CD4-positive, alpha-beta T cell (primary cell): ENCODE data around the gene NPRL2. TPM values are rescaled to one million over a fixed set of nuclear protein-coding genes. Genes with fewer than 3 reads are reported as not detected.

Experiments used
- ATAC-seq: fragments of 200-7000 bp; cut with Tn5 transposase; one replicate; pipeline ENCODE4 v1.10.0; 2022; ENCODE audit warnings: mild to moderate bottlenecking; ENCODE audit not compliant: poor library complexity
- CTCF ChIA-PET: fragments of 350-600 bp; sonication (Branson Sonifier 250); formaldehyde crosslinking; loops from one replicate; lab custom pipeline; 2021; ENCODE audit warnings: antibody characterized with exemption, inconsistent platforms; lab: Charles Lee
- POLR2A ChIA-PET: fragments of 350-600 bp; sonication (Branson Sonifier 250); formaldehyde crosslinking; loops from one replicate; lab custom pipeline; 2021; ENCODE audit warnings: antibody characterized with exemption, inconsistent platforms; lab: Charles Lee
- DNase-seq, 14 experiments: peaks; one replicate each; pipeline ENCODE4 v3.0.0-alpha.2; 2013 to 2020; ENCODE audit warnings: mixed read lengths in 2 of 14
- H3K27ac ChIP-seq, 2 donors: one replicate each; pipeline versions ENCODE4 v1.5.1 to v1.7.0; 2013; ENCODE audit warnings: low read length in 2 of 2, low read depth in 1 of 2, mild to moderate bottlenecking in 1 of 2
- H3K27me3 ChIP-seq, 2 experiments: 1 replicate in 1 of 2; 2 replicates in 1 of 2; pipeline versions ENCODE4 v1.6.1 to v1.7.0; 2013; ENCODE audit warnings: low read length in 2 of 2, control low read depth in 1 of 2, mild to moderate bottlenecking in 1 of 2, moderate library complexity in 1 of 2; ENCODE audit not compliant: insufficient read depth in 2 of 2, control insufficient read depth in 1 of 2
- H3K36me3 ChIP-seq: one replicate; pipeline ENCODE4 v1.6.1; 2013; ENCODE audit warnings: low read length, control low read depth; ENCODE audit not compliant: insufficient read depth
- H3K4me1 ChIP-seq: one replicate; pipeline ENCODE4 v1.6.1; 2013; ENCODE audit warnings: low read length, control low read depth; ENCODE audit not compliant: insufficient read depth
- H3K4me3 ChIP-seq: one replicate; pipeline ENCODE4 v1.5.1; 2013; ENCODE audit warnings: mild to moderate bottlenecking, low read length, moderate library complexity
- H3K9me3 ChIP-seq, 2 experiments: 1 replicate in 1 of 2; 2 replicates in 1 of 2; pipeline versions ENCODE4 v1.6.1 to v1.7.0; 2013; ENCODE audit warnings: low read length in 2 of 2, mild to moderate bottlenecking in 2 of 2, control low read depth in 1 of 2, moderate library complexity in 1 of 2; ENCODE audit not compliant: control insufficient read depth in 1 of 2, insufficient read depth in 1 of 2
- H3K27ac Mint-ChIP-seq: one replicate; pipeline ENCODE4 v1.8.0; 2020; ENCODE audit warnings: mixed read lengths
- H3K27me3 Mint-ChIP-seq: one replicate; pipeline ENCODE4 v1.8.0; 2021; ENCODE audit warnings: mixed read lengths
- H3K36me3 Mint-ChIP-seq: one replicate; pipeline ENCODE4 v1.8.0; 2021; ENCODE audit warnings: low read depth, mixed read lengths
- H3K4me1 Mint-ChIP-seq: one replicate; pipeline ENCODE4 v1.8.0; 2021; ENCODE audit warnings: low read depth, mixed read lengths
- H3K4me3 Mint-ChIP-seq: one replicate; pipeline ENCODE4 v1.8.0; 2020; ENCODE audit warnings: mild to moderate bottlenecking, mixed read lengths
- H3K9me3 Mint-ChIP-seq: one replicate; pipeline ENCODE4 v1.8.0; 2020; ENCODE audit warnings: mixed read lengths
- CTCF ChIP-seq: fragments of 200-600 bp; IDR thresholded peaks from one replicate; pipeline ENCODE4 v1.8.0; 2022; ENCODE audit warnings: antibody characterized with exemption, mild to moderate bottlenecking
- intact Hi-C, 2 experiments: fragments of 100-400 bp; cut with DNase I in 1 of 2; cut with micrococcal nuclease in 1 of 2; formaldehyde crosslinking; loops; one replicate each; pipeline versions ENCODE4 v1.15.1 to v1.9.0; 2023 to 2025; cut with DNase I, micrococcal nuclease
- total RNA-seq, 174 experiments: library from RNA in 2 of 174; stranded (reverse) in 2 of 174; gene quantifications; one replicate each; pipeline ENCODE4 v1.2.3 and lab custom pipeline; 2021 to 2026

The NPRL2 gene
- total RNA-seq, 2 experiments from 2014 or later = 29.4 to 33.2 TPM

GRCh38 chr3:50337175-50337861 is 13.3 kb downstream of the NPRL2 start:
- Mint-ChIP-seq H3K4me3 (peak overlapping the region; percentile 96), H3K27ac (peak overlapping the region; percentile 95), H3K36me3 (peaks cover 28% of the 10 kb centered on the region), H3K27me3 (no peaks in the 10 kb centered on the region), H3K4me1 (peaks cover 71% of the 10 kb centered on the region), H3K9me3 (no peaks in the 10 kb centered on the region)
- Histone ChIP-seq H3K4me3 (peak overlapping the region; percentile 93), H3K27ac (peak overlapping the region; percentile 95 to 96), H3K27me3 (no peaks in the 10 kb centered on the region), H3K36me3 (peaks cover 8% of the 10 kb centered on the region), H3K4me1 (peaks cover 85% of the 10 kb centered on the region), H3K9me3 (no peaks in the 10 kb centered on the region)
- TF ChIP-seq CTCF = no peak
- ChIA-PET CTCF (interaction anchor here (1.4 to 4.6 kb wide), 9 partner anchors 8 to 45 kb away, joined by 3 to 19 read pairs (median 5); partner anchors contain the start of genes CYB561D2, HYAL3, IFRD2 and NAA80), POLR2A (interaction anchor here (0.5 to 7.9 kb wide), 31 partner anchors 9 to 1720 kb away, joined by 3 to 214 read pairs (median 6); partner anchors contain the start of genes C3orf18, CACNA2D2, CYB561D2 and DUSP7)
- intact Hi-C loops = loop anchor here (1.0 to 5.0 kb wide), 5 partner anchors 9 to 100 kb away; partner anchors contain the start of genes CYB561D2 (in 1 of the 2), GNAI2 (in 1 of the 2), HYAL3 (in 1 of the 2) and NAA80 (in 1 of the 2)
- peak; percentile 81 to 98 (median 90) for DNase-seq
- peak; percentile 77 for ATAC-seq

- ChIA-PET POLR2A (interaction anchor here (0.5 to 7.9 kb wide), 29 partner anchors 9 to 1316 kb away, joined by 3 to 214 read pairs (median 7); partner anchors contain the start of genes C3orf18, CACNA2D2, CYB561D2 and GNAI2), CTCF (interaction anchor here (1.4 to 4.6 kb wide), 8 partner anchors 8 to 44 kb away, joined by 3 to 19 read pairs (median 6); partner anchors contain the start of genes HYAL3, IFRD2, NAA80 and TUSC2)
- Mint-ChIP-seq H3K9me3 (no peaks in the 10 kb centered on the region), H3K27me3 (no peaks in the 10 kb centered on the region), H3K36me3 (peaks cover 35% of the 10 kb centered on the region), H3K4me1 (peaks cover 71% of the 10 kb centered on the region), H3K4me3 (peak overlapping the region; percentile 96), H3K27ac (peak overlapping the region; percentile 95)
- TF ChIP-seq CTCF = no peak
- Histone ChIP-seq H3K27ac (peak overlapping the region; percentile 93 to 96), H3K4me3 (peak overlapping the region; percentile 93), H3K9me3 (no peaks in the 10 kb centered on the region), H3K36me3 (peaks cover 15% of the 10 kb centered on the region), H3K27me3 (no peaks in the 10 kb centered on the region), H3K4me1 (peaks cover 82% of the 10 kb centered on the region)
- DNase-seq (no peak), ATAC-seq (peak; percentile 40)
- intact Hi-C loops = loop anchor here (1.0 to 5.0 kb wide), 5 partner anchors 8 to 99 kb away; partner anchors contain the start of genes CYB561D2 (in 1 of the 2), GNAI2 (in 1 of the 2), HYAL3 (in 1 of the 2) and NAA80 (in 1 of the 2)
These were observed 14.0 kb downstream of the NPRL2 start for GRCh38 chr3:50336452-50337174.
